GM18508 (cell line): ENCODE measurements around the gene ZPR1.

ENCODE experiments used
- ATAC-seq: cut with Tn5 transposase; IDR thresholded peaks from one replicate; pipeline ENCODE4 v1.9.1; 2021; ENCODE audit warnings: moderate number of reproducible peaks; ENCODE audit not compliant: insufficient read depth, unreplicated experiment

ZPR1 gene

DNA sequence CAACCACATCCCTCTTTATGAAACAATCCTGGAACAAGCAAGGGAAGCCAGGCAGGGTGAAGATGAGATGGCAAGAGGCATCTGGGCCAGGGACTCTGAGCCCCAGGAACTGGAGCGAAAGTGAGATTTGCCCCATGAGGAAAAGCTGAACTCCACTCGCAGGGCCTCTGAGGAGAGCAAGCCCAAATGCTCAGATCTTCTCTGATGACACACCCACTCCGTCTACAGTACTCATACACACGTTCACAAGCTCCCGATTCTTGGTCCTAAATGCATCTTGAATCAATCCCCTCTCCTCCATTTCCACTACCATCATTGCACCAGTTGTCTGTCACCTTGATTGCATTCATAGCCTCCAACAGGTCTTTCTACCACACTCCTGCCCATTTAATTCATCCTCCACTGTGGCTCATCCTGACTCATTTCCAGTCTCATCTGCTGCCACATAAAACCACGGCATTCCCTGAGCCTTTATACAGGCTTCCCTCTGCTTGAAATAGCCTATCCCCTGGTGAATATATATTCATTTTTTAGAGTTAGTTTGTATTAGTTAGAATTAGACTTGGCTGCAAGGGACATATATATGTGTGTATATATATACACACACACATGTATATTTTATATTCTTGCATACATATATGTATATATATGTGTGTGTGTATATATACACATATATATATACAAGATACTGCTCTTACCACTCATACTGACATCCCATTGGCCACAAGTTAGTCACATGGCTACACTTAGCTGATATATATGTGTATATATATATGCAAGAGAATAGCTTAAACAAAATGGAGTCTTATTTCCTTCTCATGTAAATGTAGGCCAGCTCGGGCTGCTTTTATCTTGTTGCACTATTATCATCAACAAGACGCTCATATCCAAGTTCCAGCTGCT is 5.3 kb upstream of the ZPR1 start:
- ATAC-seq: no peak

DNA sequence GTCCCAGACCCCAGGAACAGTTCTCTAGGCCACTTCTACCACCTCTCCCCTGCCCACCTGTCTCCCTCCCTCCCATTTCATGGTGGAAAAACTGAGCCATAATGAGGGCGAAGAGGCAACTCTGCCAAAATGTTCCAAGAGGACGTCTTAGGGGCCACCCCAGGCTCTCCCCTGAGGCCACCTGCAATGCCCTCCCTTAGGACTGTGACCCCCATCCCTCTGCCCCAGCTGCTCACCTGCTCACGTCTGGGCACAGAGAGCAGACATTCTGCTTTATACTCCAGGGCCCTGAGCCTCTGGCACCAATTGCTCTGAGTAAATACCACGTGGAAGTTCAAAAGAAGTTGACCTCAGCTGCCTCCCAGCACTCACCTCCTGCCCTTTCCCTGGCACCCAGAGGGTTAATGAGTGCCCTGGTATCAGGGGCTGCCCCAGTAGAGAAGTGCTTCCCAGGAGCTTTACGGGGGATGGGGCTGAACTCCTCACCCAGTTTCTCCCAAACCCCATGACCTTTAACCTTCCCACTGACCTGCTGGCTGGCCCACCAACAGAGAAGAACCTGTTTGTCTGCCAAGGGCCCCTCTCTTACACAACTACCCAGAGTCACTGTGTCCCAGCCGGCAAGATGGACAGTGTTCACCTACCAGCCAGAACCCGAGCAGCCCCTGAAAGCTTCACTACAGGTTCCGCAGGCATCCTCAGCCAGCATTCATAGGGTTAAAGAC is 4.5 kb upstream of the ZPR1 start:
- ATAC-seq: no peak

DNA sequence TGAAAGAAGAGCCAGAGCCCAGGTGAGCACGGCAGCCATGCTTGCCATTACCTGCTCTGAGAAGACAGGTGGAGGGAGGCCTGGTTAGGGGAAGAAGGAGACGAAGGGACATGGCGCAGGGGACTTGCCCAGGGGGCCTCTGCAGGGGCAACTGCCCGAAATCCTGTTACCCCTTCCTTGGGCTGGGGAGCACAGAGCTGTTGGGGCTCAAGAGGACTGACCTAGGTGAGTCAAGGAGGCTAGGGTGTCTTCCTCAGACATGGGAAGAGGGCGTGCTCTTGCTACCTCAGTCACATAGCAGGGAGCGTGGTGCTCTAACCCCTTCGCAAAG is 4.0 kb upstream of the ZPR1 start, which contains the start of gene APOA5:
TSS of gene APOA5 (minus strand) at position 67 of the 331 bp plus-strand sequence. CDS start at position 48, 19 bp downstream.
- ATAC-seq: no peak

- no peak for ATAC-seq
These were observed 3.4 kb upstream of the ZPR1 start for GRCh38 chr11:116791002-116791812.

DNA sequence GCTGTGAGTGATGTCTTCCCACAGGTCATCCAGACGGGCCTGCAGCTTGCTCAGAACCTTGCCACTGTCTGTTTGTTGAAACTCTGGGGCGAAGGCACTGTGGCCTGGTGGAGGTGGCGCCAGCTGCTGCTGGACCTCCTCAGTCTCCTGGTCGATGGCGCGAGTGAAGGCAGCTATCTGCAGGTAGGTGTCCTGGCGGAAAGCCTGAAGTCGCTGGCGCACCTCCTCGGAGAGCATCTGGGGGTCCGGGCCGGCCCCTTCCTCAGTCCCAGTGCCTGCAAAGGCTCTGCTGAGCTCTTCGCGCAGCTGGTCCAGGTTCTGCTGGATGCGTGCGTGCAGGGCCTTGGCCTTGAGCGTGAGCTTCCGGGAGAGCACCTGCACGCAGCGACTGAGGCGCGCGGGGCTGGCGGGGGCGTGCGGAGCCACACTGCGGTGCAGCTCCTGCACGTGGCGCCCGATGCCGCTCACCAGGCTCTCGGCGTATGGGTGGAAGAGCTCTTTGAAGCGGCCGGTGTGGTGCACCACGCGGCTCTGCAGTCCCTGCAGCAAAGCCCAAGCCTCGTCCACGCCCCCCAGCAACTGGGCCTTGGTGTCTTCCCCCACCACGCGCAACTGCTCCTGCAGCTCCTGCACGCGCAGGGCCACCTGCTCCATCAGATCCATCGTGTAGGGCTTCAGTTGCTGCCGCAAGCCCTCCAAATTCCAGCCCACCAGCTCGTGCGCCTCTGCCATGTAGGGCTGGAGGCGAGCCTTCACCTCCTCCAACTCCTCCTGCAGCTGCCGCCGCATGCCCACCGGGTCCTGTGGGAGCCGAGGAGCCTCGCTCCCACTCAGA is 2.6 kb upstream of the ZPR1 start:
- ATAC-seq: no peak

DNA sequence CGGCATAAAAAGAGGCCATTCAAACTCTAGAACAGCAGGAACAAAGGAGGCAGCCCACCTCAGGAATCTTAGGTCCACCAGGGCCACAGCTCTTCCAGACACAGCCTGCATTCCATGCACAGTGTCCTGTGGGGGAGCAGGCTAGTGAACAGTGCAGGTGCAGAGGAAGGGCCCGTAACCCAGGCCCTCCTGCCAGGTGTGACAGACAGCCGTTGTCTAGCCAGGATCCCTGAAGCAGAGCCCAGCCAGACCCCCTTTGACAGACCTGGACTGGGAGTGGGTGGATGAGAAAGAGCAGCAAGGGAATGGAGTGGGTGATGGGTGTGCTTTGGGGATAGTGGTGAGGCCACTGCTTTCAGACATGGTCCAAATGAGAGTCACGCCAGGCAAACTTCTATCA is 1.2 kb upstream of the ZPR1 start:
- no peak for ATAC-seq

DNA sequence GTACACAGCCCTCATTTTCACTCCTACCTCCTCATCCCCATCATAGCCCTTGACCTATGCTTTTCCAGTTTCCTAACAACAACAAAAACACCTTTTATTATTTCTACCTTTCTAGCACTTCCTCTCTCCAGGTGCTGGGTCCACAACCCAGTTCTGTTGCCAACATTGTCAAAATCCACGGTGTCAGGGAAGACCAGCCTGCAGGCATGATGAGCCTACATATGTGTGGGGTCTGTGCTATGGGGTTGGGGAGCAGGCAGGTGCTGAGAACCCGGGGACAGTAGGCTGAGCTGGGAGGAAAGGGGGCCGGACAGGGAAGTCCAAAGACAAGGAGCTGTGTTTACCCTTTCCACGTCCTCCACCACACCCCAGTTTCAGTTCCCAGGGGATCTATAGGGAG is 711 bp upstream of the ZPR1 start:
- no peak for ATAC-seq

- ATAC-seq: no peak
These were observed 412 bp downstream of the ZPR1 start for GRCh38 chr11:116787436-116787785.

DNA sequence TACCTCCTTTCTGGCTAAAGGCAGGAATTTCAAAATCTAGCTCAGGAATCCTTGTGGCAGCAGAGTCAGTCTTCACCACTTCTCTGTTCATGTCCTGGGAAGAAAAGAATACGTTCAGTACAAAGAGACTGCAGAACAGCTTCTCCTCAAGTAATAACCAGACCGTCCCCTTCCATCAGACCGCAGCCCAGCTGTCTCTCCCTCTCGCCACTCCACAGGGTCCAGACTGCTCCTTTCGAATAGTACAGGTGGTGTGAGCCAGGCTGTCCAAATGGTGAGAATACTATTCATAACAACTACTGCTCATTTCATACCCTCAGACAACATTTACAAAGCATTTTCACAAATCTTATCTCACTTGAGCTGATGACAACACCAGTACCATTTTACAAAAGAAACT is 857 bp downstream of the ZPR1 start:
- ATAC-seq: no peak

GRCh38 chr11:116786326-116786725 is 1.5 kb downstream of the ZPR1 start:
- ATAC-seq: no peak

DNA sequence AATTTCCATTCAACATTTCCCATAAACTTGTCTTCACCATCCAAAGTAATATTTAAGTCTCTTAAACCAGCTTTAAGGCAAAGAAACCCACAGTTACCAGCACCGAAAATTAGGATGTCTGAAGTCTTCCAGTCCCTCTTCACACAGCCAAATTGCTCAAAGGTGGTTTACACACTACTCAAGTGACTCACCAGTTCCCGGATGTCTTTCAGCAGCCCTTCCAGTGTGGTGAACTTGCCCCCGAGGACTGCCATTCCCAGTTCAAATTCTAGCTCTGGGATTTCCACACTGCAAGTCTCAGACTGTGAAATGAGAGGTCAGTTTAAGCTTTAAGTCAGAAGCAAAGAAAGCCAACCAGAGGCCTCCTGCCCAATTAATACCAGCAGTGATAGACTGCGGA is 5.1 kb downstream of the ZPR1 start:
- ATAC-seq: no peak

DNA sequence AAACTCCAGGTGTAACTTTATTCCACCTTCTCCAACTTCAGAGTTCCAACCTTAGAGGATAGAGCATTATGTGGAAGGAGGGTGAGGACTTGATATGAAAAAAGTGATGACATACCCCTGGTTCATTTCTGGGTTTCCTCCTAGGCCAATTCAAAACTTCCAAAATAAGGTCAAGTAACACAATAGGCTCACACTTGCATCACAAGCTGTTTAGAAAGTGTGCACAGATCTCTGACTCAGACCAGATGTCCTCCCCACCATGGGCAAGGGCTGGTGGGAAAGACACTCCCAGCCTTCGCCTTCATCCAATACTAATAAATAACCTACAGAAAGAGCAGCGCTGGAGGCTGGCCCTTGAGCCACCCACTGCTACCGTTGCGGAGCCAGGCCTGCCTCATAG is 9.3 kb downstream of the ZPR1 start:
- ATAC-seq: no peak

DNA sequence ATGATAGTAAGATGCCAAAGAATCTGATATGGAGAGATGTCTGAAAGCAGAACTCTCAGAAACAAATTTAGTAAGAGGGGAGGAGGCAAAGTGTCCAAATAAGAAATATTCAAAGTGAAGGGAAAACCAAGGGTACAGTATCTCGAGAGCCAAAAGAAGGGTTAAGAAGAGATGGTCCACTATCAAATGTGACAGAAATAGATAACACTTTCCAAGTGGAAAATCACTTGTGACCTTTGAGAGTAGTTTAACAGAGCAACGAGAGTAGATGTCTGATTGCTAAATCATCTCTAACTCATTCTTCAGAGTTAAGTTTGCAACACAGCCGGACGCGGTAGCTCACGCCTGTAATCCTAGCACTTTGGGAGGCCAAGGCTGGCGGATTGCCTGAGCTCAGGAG is 10.8 kb downstream of the ZPR1 start:
- ATAC-seq: no peak

- no peak for ATAC-seq
These were observed 11.3 kb downstream of the ZPR1 start for GRCh38 chr11:116776522-116776984.

DNA sequence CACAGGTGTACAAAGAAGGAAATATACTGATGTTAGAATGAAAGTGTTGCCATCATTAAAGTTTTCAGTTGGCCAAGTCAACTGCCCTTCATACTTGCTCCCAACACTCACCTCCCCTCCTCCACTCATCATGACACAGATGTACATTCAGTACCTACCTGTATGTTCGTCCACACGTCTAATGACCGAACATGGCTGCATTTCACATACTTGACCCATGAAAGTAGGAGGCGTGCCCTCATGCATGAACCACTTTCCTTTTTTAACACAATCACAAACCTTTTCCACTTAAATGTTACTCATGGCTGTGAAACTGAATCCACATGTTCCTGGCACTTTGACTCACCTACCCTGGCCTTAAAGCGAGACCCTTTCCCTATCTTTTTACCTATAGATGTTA is 11.8 kb downstream of the ZPR1 start:
- no peak for ATAC-seq

- ATAC-seq: no peak
These were observed 13.2 kb downstream of the ZPR1 start for GRCh38 chr11:116774661-116775060.

DNA sequence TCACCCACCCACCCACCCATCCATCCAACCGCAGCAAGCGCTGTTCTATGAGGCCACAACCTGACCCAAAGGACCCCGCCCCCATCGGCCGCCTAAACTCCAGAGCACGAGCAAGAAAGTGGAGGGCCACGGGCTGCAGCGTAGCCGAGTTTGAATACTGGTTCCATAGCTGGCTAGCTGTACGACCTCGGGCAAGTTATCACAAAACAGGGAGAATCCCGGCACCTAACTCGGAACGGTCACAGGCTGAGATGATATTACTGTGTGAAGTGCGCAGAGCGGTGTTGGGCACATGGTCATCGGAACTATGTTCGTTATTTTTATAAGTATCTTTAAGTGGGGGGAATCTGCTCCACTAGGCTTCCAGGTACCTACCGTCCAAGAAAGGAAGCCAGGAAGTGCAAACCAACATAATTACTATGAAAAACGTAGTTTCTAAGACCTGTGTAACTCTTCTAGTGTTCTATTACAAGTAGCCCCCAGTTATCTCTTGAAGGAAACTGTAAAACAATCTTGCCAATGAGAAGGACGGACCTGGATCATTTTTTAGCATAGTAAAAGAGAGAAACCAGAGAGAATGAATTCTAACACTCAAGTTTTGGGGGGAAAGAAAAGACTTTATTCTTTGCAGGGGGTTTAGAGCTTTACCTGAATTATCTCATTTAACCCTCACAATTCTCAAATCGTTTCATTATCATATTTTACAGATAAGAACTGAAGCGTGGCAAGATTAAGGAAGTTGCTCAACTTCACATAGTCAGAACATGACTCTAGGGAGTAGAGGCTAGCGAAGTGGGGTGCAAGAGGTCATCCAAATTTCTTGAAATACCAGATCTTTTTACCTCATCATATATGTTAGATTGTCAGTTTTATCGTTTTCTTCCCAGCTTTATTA is 14.4 kb downstream of the ZPR1 start:
- peak; percentile 27 for ATAC-seq

- peak; percentile 43 for ATAC-seq
These were observed 15.2 kb downstream of the ZPR1 start, which contains the start of gene BUD13 for GRCh38 chr11:116772443-116773202. BUD13 (minus strand) TSS chr11:116772987; CDS start chr11:116772964, 23 bp downstream.
